CD14-positive monocyte (primary cell): ENCODE results near the gene DTYMK. TPM values are rescaled to one million over a fixed set of nuclear protein-coding genes. Genes with fewer than 3 reads are reported as not detected.

ENCODE experiments used
- DNase-seq, 3 donors: peaks; one replicate each; pipeline ENCODE4 v3.0.0-alpha.2; 2011 to 2022
- H2AFZ ChIP-seq: 2 replicates; pipeline ENCODE4 v1.6.0; 2012; ENCODE audit warnings: mild to moderate bottlenecking, low read depth, low read length, inconsistent platforms; ENCODE audit not compliant: insufficient read depth, poor library complexity, severe bottlenecking
- H3K27ac ChIP-seq, 2 donors: 1 replicate in 1 of 2; 2 replicates in 1 of 2; pipeline ENCODE4 v1.5.1; 2012 to 2013; ENCODE audit warnings: low read length in 2 of 2, control low read depth in 1 of 2, inconsistent platforms in 1 of 2, low read depth in 1 of 2, mild to moderate bottlenecking in 1 of 2
- H3K27me3 ChIP-seq, 2 donors: one replicate each; pipeline versions ENCODE4 v1.6.0 to v1.6.1; 2011 to 2013; ENCODE audit warnings: low read length in 2 of 2; ENCODE audit not compliant: control insufficient read depth in 2 of 2, insufficient read depth in 2 of 2
- H3K36me3 ChIP-seq, 2 donors: replicated peaks in 1 of 2; 1 replicate in 1 of 2; 2 replicates in 1 of 2; pipeline versions ENCODE4 v1.5.1 to v1.6.1; 2012 to 2013; ENCODE audit warnings: low read length in 2 of 2, control low read depth in 1 of 2, inconsistent platforms in 1 of 2, mild to moderate bottlenecking in 1 of 2; ENCODE audit not compliant: insufficient read depth in 2 of 2, control insufficient read depth in 1 of 2
- H3K4me1 ChIP-seq, 2 donors: 1 replicate in 1 of 2; 2 replicates in 1 of 2; pipeline versions ENCODE4 v1.5.1 to v1.6.1; 2012 to 2013; ENCODE audit warnings: low read length in 2 of 2, control low read depth in 1 of 2, inconsistent platforms in 1 of 2, mild to moderate bottlenecking in 1 of 2, moderate library complexity in 1 of 2; ENCODE audit not compliant: insufficient read depth in 2 of 2, control insufficient read depth in 1 of 2
- H3K4me2 ChIP-seq: replicated peaks from 2 replicates; pipeline ENCODE3; 2012; ENCODE audit warnings: low read length, moderate library complexity, mild to moderate bottlenecking; ENCODE audit not compliant: poor library complexity, severe bottlenecking; ENCODE audit errors: extremely low read depth
- H3K4me3 ChIP-seq, 3 experiments: fragments of 200-600 bp in 1 of 3; sonication (generic) in 1 of 3; replicated peaks in 1 of 3; 1 replicate in 2 of 3; 2 replicates in 1 of 3; pipeline ENCODE4 v1.5.1; 2011 to 2013; ENCODE audit warnings: low read length in 3 of 3, mild to moderate bottlenecking in 3 of 3, control low read depth in 2 of 3, low read depth in 2 of 3, inconsistent platforms in 1 of 3, moderate library complexity in 1 of 3
- H3K79me2 ChIP-seq: 2 replicates; pipeline ENCODE4 v1.6.0; 2012; ENCODE audit warnings: mild to moderate bottlenecking, control low read depth, inconsistent platforms, low read length, moderate library complexity; ENCODE audit not compliant: insufficient read depth
- H3K9ac ChIP-seq: 2 replicates; pipeline ENCODE4 v1.6.0; 2017; ENCODE audit warnings: low read length, mild to moderate bottlenecking; ENCODE audit not compliant: insufficient read depth, poor library complexity, severe bottlenecking
- H3K9me3 ChIP-seq, 2 donors: replicated peaks in 1 of 2; 1 replicate in 1 of 2; 2 replicates in 1 of 2; pipeline versions ENCODE4 v1.5.1 to v1.6.1; 2012 to 2013; ENCODE audit warnings: low read length in 2 of 2, control low read depth in 1 of 2; ENCODE audit not compliant: control insufficient read depth in 1 of 2, insufficient read depth in 1 of 2
- H4K20me1 ChIP-seq: 2 replicates; pipeline ENCODE4 v1.6.0; 2012; ENCODE audit warnings: mild to moderate bottlenecking, low read length, control low read depth, moderate library complexity; ENCODE audit not compliant: insufficient read depth
- H3K27ac Mint-ChIP-seq, 7 donors: one replicate each; pipeline ENCODE4 v1.8.0; 2020; ENCODE audit warnings: mild to moderate bottlenecking in 7 of 7, mixed read lengths in 7 of 7, moderate library complexity in 6 of 7, inconsistent platforms in 2 of 7
- H3K27me3 Mint-ChIP-seq, 3 donors: one replicate each; pipeline ENCODE4 v1.8.0; 2021 to 2022; ENCODE audit warnings: low read depth in 3 of 3, mild to moderate bottlenecking in 3 of 3, mixed read lengths in 3 of 3, moderate library complexity in 3 of 3, inconsistent platforms in 1 of 3
- H3K36me3 Mint-ChIP-seq, 2 donors: one replicate each; pipeline ENCODE4 v1.8.0; 2020; ENCODE audit warnings: mixed read lengths in 2 of 2, inconsistent platforms in 1 of 2, mild to moderate bottlenecking in 1 of 2
- H3K4me1 Mint-ChIP-seq: one replicate; pipeline ENCODE4 v1.8.0; 2020; ENCODE audit warnings: mild to moderate bottlenecking, mixed read lengths
- H3K4me3 Mint-ChIP-seq, 2 donors: one replicate each; pipeline ENCODE4 v1.8.0; 2020; ENCODE audit warnings: mild to moderate bottlenecking in 2 of 2, mixed read lengths in 2 of 2, moderate library complexity in 1 of 2
- H3K9me3 Mint-ChIP-seq, 7 donors: one replicate each; pipeline ENCODE4 v1.8.0; 2020 to 2022; ENCODE audit warnings: mixed read lengths in 7 of 7, mild to moderate bottlenecking in 6 of 7, moderate library complexity in 6 of 7, inconsistent platforms in 2 of 7
- CTCF ChIP-seq: fragments of 200-600 bp; IDR thresholded peaks from one replicate; pipeline ENCODE4 v1.8.0; 2022; ENCODE audit warnings: antibody characterized with exemption, mild to moderate bottlenecking
- WGBS: methylation state at CpG from one replicate; pipeline ENCODE4 v1.1.5; 2013; ENCODE audit warnings: missing lambda C conversion rate; ENCODE audit not compliant: insufficient coverage; 5-methylcytosine and 5-hydroxymethylcytosine counted together
- intact Hi-C, 2 donors: fragments of 100-400 bp; cut with micrococcal nuclease; formaldehyde crosslinking; loops; one replicate each; pipeline versions ENCODE4 v1.15.0 to v1.15.1; 2023
- polyA plus RNA-seq, 3 donors: library from polyadenylated mRNA; depleted of rRNA in 1 of 3; unstranded in 2 of 3; stranded (reverse) in 1 of 3; fragments of 300-500 nt in 2 of 3; fragments of >200 nt in 1 of 3; fragmentation: Illumina TruSeq in 2 of 3; gene quantifications; 1 replicate in 2 of 3; 2 replicates in 1 of 3; pipeline ENCODE4 v1.2.3, GENCODE V29; 2012 to 2021

The DTYMK gene
- polyA plus RNA-seq, 3 donors, result 13.0 to 23.5 (median 18.7) TPM

GRCh38 chr2:241724259-241724974, 37.8 kb upstream of the DTYMK start:
- H3K4me3 Mint-ChIP-seq, result no peak overlapping the region

GRCh38 chr2:241722896-241723454, 36.4 kb upstream of the DTYMK start:
- H3K27me3 Mint-ChIP-seq, result no peaks in the 10 kb centered on the region
- peaks cover 4% of the 10 kb centered on the region for H3K4me1 Mint-ChIP-seq

More at GRCh38 chr2:241724259-241724974, 37.8 kb upstream of the DTYMK start:
- H3K4me2 ChIP-seq, result no peak overlapping the region
- H3K4me3 ChIP-seq, result no peak overlapping the region
- H3K79me2 ChIP-seq, result no peaks in the 10 kb centered on the region
- DNase-seq, result no peak
- intact Hi-C loops, result no loop called here
- Mint-ChIP-seq H3K27ac (peak overlapping the region in 1 of 7 donors; percentile 38), H3K4me1 (peaks cover 4% of the 10 kb centered on the region), H3K9me3 (peaks cover 31 to 45% (median 41%) of the 10 kb centered on the region in 7 donors), H3K27me3 (no peaks in the 10 kb centered on the region), H3K36me3 (peaks cover 47 to 57% of the 10 kb centered on the region in 2 donors)
- no peak for TF ChIP-seq CTCF
- H3K27me3 ChIP-seq, result no peaks in the 10 kb centered on the region
- 99% methylated on average over 34 of the region's 41 CpGs for WGBS
- H3K9me3 ChIP-seq, result peaks cover 31 to 53% of the 10 kb centered on the region in 2 donors
- H3K36me3 ChIP-seq, result peaks cover 35 to 49% of the 10 kb centered on the region in 2 donors
- H3K9ac ChIP-seq, result no peak overlapping the region
- no peak overlapping the region for H2AFZ ChIP-seq
- H4K20me1 ChIP-seq, result no peaks in the 10 kb centered on the region
- no peak overlapping the region for H3K27ac ChIP-seq
- no peaks in the 10 kb centered on the region for H3K4me1 ChIP-seq

More at GRCh38 chr2:241722896-241723454, 36.4 kb upstream of the DTYMK start:
- DNase-seq, result no peak
- Mint-ChIP-seq H3K9me3 (peaks cover 32 to 45% (median 41%) of the 10 kb centered on the region in 7 donors), H3K4me3 (no peak overlapping the region), H3K36me3 (peaks cover 52 to 71% of the 10 kb centered on the region in 2 donors), H3K27ac (peak overlapping the region in 1 of 7 donors; percentile 75)
- 98% methylated on average over 21 of the region's 21 CpGs for WGBS
- no peaks in the 10 kb centered on the region for H4K20me1 ChIP-seq
- H3K27me3 ChIP-seq, result no peaks in the 10 kb centered on the region
- H3K9ac ChIP-seq, result no peak overlapping the region
- no peak overlapping the region for H3K4me3 ChIP-seq
- no peak overlapping the region for H3K4me2 ChIP-seq
- intact Hi-C loops, result no loop called here
- H3K36me3 ChIP-seq, result peaks cover 44 to 58% of the 10 kb centered on the region in 2 donors
- H3K27ac ChIP-seq, result no peak overlapping the region
- peaks cover 31 to 53% of the 10 kb centered on the region in 2 donors for H3K9me3 ChIP-seq
- no peaks in the 10 kb centered on the region for H3K79me2 ChIP-seq
- H3K4me1 ChIP-seq, result no peaks in the 10 kb centered on the region
- no peak overlapping the region for H2AFZ ChIP-seq
- TF ChIP-seq CTCF, result no peak
